Osteocyte (in vitro differentiated cells): Measurements from ENCODE around the gene KLRF1. TPM values are rescaled to one million over a fixed set of nuclear protein-coding genes. Genes with fewer than 3 reads are reported as not detected.

Source experiments
- DNase-seq: peaks from one replicate; pipeline ENCODE4 v3.0.0; 2021; ENCODE audit warnings: mixed read lengths; ENCODE audit not compliant: unreplicated experiment; ENCODE audit errors: extremely low spot score
- H3K27ac Mint-ChIP-seq: one replicate; pipeline ENCODE4 v1.8.0; 2021; ENCODE audit warnings: mild to moderate bottlenecking, mixed read lengths; ENCODE audit not compliant: unreplicated experiment
- H3K27me3 Mint-ChIP-seq: one replicate; pipeline ENCODE4 v1.8.0; 2021; ENCODE audit warnings: mixed read lengths; ENCODE audit not compliant: unreplicated experiment
- H3K36me3 Mint-ChIP-seq: one replicate; pipeline ENCODE4 v1.8.0; 2021; ENCODE audit warnings: mixed read lengths; ENCODE audit not compliant: unreplicated experiment
- H3K4me1 Mint-ChIP-seq: one replicate; pipeline ENCODE4 v1.8.0; 2021; ENCODE audit warnings: mixed read lengths; ENCODE audit not compliant: unreplicated experiment
- H3K4me3 Mint-ChIP-seq: one replicate; pipeline ENCODE4 v1.8.0; 2021; ENCODE audit warnings: mild to moderate bottlenecking, moderate library complexity, mixed read lengths; ENCODE audit not compliant: unreplicated experiment
- H3K9me3 Mint-ChIP-seq: one replicate; pipeline ENCODE4 v1.8.0; 2021; ENCODE audit warnings: mixed read lengths; ENCODE audit not compliant: unreplicated experiment
- total RNA-seq: library from RNA; stranded (reverse); gene quantifications from 2 replicates; pipeline ENCODE4 v1.2.1, GENCODE V29; 2021
- TF ChIP-seq, protein P1 (sequence below): fragments of 200-600 bp; sonication (generic); IDR thresholded peaks from 2 replicates; pipeline ENCODE4 v1.5.0; 2021; ENCODE audit warnings: antibody characterized with exemption, mild to moderate bottlenecking, moderate library complexity

KLRF1 gene
- total RNA-seq, 1 donor from 2014 or later, result not detected

- DNase-seq, result no peak
- Mint-ChIP-seq H3K36me3 (no peaks in the 10 kb centered on the region), H3K27me3 (no peaks in the 10 kb centered on the region), H3K4me3 (no peak overlapping the region), H3K4me1 (no peaks in the 10 kb centered on the region), H3K9me3 (no peaks in the 10 kb centered on the region), H3K27ac (no peak overlapping the region)
- TF ChIP-seq, protein P1, sequence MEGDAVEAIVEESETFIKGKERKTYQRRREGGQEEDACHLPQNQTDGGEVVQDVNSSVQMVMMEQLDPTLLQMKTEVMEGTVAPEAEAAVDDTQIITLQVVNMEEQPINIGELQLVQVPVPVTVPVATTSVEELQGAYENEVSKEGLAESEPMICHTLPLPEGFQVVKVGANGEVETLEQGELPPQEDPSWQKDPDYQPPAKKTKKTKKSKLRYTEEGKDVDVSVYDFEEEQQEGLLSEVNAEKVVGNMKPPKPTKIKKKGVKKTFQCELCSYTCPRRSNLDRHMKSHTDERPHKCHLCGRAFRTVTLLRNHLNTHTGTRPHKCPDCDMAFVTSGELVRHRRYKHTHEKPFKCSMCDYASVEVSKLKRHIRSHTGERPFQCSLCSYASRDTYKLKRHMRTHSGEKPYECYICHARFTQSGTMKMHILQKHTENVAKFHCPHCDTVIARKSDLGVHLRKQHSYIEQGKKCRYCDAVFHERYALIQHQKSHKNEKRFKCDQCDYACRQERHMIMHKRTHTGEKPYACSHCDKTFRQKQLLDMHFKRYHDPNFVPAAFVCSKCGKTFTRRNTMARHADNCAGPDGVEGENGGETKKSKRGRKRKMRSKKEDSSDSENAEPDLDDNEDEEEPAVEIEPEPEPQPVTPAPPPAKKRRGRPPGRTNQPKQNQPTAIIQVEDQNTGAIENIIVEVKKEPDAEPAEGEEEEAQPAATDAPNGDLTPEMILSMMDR, result no peak
These were observed 61.5 kb downstream of the KLRF1 start for GRCh38 chr12:9888665-9889273.

Other genes starting within 250 kb of the KLRF1 start
- gene KLRB1, start 219.6 kb upstream of the KLRF1 start, total RNA-seq, result not detected in 2 replicates
- gene CLEC2D, start 157.8 kb upstream of the KLRF1 start, total RNA-seq, result 7.4 and 10.0 TPM in 2 replicates
- gene CLECL1, start 94.4 kb upstream of the KLRF1 start, total RNA-seq, result not detected in 2 replicates
- not detected in 2 replicates for gene CD69, start 66.6 kb upstream of the KLRF1 start, total RNA-seq
- not detected in 2 replicates for gene CLEC2B, start 41.9 kb downstream of the KLRF1 start, total RNA-seq
- gene KLRF2, start 54.0 kb downstream of the KLRF1 start, total RNA-seq, result not detected in 2 replicates
- gene CLEC2A, start 104.9 kb downstream of the KLRF1 start, total RNA-seq, result not detected in 2 replicates
- gene CLEC12A, start 143.9 kb downstream of the KLRF1 start, total RNA-seq, result not detected in 2 replicates
- not detected in 2 replicates for gene CLEC1B, start 171.6 kb downstream of the KLRF1 start, total RNA-seq
- not detected in 2 replicates for gene CLEC12B, start 183.1 kb downstream of the KLRF1 start, total RNA-seq
- not detected in 2 replicates for gene CLEC9A, start 203.2 kb downstream of the KLRF1 start, total RNA-seq